Measurements from ENCODE around the gene CCDC91.

Gene CCDC91

DNA sequence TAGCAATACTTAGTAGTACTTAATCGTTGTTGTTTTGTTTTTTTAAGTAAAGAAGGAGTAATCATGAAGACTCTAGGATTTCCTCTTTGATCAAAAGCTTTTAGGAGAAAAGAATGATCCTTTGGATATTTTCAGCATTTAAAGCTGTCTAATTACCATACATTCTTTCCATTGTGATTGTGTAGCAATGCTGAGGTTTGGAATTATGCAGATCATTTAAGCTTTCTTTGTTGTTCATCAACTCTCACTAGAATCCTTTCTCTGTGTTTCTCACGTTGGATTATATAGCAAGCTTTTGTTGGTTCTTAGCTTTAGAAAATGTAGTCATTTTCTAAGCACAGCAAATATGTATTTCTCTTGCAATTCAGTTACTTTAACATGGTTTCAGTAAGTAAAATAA lies 25.8 kb downstream of the CCDC91 start:
- no peak overlapping the region for H3K27ac ChIP-seq
- no peak for DNase-seq (ENCODE audit: low read depth, low spot score)
- no peak for TF ChIP-seq POLR2AphosphoS5 (IDR thresholded peaks at IDR 0.05; ENCODE audit: borderline replicate concordance, low read depth, low read length)
- TF ChIP-seq EZH2 (IDR thresholded peaks at IDR 0.05): no peak
- TF ChIP-seq FOXP2 (optimal IDR thresholded peaks at IDR 0.05; ENCODE audit: control extremely low read depth, extremely low read length, insufficient read depth): no peak

DNA sequence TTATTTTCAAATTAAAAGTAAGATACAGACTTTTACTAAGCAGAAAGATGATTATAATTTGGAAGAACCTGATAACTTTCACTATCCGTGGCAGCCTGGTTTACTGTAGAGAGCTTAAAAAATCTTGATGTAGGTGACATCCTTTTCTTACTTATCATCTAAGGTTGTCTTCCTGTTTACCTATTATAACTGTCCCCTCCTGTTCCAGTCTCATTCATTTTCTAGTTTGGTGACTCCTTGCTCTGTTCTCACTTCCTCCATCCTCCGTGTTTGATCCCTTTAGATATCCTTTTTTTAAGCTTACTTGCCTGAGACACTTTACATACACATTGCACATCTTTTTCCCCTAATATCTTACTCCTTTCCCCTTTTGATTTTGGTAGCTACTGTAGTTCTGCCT lies 27.5 kb downstream of the CCDC91 start:
- DNase-seq (ENCODE audit: low read depth, low spot score): no peak
- H3K9me3 ChIP-seq (ENCODE audit: low read depth, low read length): peaks cover 5% of the 10 kb centered on the region; the same call in 1 of the 2 replicates
- no peak overlapping the region for H3K27ac ChIP-seq
- H3K9ac ChIP-seq (ENCODE audit: insufficient read length): no peak overlapping the region
- TF ChIP-seq EZH2 (IDR thresholded peaks at IDR 0.05) (no peak), POLR2AphosphoS5 (IDR thresholded peaks at IDR 0.05; ENCODE audit: borderline replicate concordance, low read depth, low read length) (no peak), FOXP2 (optimal IDR thresholded peaks at IDR 0.05; ENCODE audit: control extremely low read depth, extremely low read length, insufficient read depth) (no peak)
- H3K4me3 ChIP-seq: no peak overlapping the region
- H3K36me3 ChIP-seq (ENCODE audit: insufficient read depth, low read length): no peaks in the 10 kb centered on the region

More for the DNA sequence above, 25.8 kb downstream of the CCDC91 start:
- Histone ChIP-seq H3K4me3 (no peak overlapping the region), H3K9ac (ENCODE audit: insufficient read length) (no peak overlapping the region), H3K9me3 (ENCODE audit: low read depth, low read length) (peaks cover 5% of the 10 kb centered on the region; the same call in 1 of the 2 replicates), H3K36me3 (ENCODE audit: insufficient read depth, low read length) (peaks cover 5% of the 10 kb centered on the region; the same call in 1 of the 2 replicates)

DNA sequence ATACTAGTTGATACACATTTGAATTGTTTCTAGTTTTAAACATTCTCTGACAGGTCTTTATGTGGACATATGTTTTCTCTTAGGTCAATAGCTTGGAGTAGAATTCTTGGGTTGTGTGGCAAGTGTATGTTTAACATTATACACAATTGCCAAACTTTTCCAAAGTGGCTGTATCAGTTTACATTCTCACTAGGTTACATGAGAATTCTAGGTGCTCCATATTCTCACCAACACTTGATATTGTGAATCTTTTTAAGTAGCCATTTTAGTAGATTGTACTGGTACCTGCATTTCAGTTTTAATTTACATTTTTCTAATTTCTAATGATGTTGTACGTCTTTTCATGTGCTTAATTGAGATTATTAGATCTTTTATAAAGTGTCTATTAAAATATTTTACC lies 28.6 kb downstream of the CCDC91 start:
- Histone ChIP-seq H3K36me3 (ENCODE audit: insufficient read depth, low read length) (no peaks in the 10 kb centered on the region), H3K27ac (no peak overlapping the region), H3K4me3 (no peak overlapping the region), H3K9ac (ENCODE audit: insufficient read length) (no peak overlapping the region), H3K9me3 (ENCODE audit: low read depth, low read length) (peaks cover 5% of the 10 kb centered on the region; the same call in 1 of the 2 replicates)
- DNase-seq (ENCODE audit: low read depth, low spot score): no peak
- TF ChIP-seq POLR2AphosphoS5 (IDR thresholded peaks at IDR 0.05; ENCODE audit: borderline replicate concordance, low read depth, low read length) (no peak), EZH2 (IDR thresholded peaks at IDR 0.05) (no peak), FOXP2 (optimal IDR thresholded peaks at IDR 0.05; ENCODE audit: control extremely low read depth, extremely low read length, insufficient read depth) (no peak)

DNA sequence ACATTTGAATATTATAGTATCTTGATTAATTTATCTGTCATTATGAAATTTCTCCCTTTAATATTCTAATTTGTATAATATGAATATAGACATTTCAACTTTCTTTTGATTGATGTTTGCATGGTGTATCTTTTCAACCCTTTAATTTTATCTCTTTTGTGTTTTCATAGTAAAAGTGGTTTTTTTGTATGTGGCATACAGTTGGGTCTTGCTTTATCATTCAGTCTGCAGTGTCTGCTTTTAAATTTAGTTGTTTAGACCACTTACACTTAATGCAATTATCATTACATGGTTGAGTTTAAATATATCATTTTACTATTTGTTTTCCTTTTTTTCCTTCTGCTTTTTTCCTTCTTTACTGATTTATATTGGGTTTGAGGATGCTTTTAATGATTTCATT lies 29.6 kb downstream of the CCDC91 start:
- Histone ChIP-seq H3K9ac (ENCODE audit: insufficient read length) (no peak overlapping the region), H3K4me3 (no peak overlapping the region), H3K27ac (no peak overlapping the region), H3K36me3 (ENCODE audit: insufficient read depth, low read length) (no peaks in the 10 kb centered on the region), H3K9me3 (ENCODE audit: low read depth, low read length) (peaks cover 5% of the 10 kb centered on the region; the same call in 1 of the 2 replicates)
- no peak for TF ChIP-seq EZH2 (IDR thresholded peaks at IDR 0.05)
- no peak for DNase-seq (ENCODE audit: low read depth, low spot score)

DNA sequence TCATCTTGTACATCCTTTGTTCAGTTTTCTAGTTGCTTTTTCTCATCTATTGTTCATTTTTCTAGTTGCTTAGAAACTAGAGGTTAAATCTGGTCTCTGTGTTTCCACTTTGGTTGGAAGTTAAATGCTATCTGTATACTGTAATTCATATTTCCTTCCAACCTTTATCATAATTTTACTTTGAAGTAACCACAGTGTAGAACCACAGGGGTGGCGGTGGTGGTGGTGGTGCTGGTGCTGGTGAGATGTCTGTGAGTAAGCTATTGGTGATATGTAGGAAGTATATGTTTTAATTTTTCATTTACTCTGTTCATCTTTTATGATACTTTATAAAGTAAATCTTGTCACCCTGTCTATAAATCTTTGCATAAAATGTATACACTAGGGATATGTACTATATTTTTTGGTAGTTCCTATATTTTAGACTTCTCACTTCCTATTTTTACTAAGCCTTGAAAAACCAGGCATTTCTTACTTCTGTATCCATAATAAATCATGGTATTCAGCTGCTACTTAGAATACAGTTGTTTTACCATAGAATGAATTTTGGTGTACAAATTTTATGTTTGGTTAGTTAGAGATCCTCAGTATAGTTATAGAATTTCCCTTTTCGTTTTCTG lies 31.9 kb downstream of the CCDC91 start:
- Histone ChIP-seq H3K4me3 (no peak overlapping the region), H3K9ac (ENCODE audit: insufficient read length) (no peak overlapping the region), H3K36me3 (ENCODE audit: insufficient read depth, low read length) (no peaks in the 10 kb centered on the region), H3K9me3 (ENCODE audit: low read depth, low read length) (peaks cover 5% of the 10 kb centered on the region; the same call in 1 of the 2 replicates), H3K27ac (no peak overlapping the region)
- DNase-seq (ENCODE audit: low read depth, low spot score): no peak
- TF ChIP-seq EZH2 (IDR thresholded peaks at IDR 0.05): no peak
- TF ChIP-seq FOXP2 (optimal IDR thresholded peaks at IDR 0.05; ENCODE audit: control extremely low read depth, extremely low read length, insufficient read depth): no peak
- no peak for TF ChIP-seq POLR2AphosphoS5 (IDR thresholded peaks at IDR 0.05; ENCODE audit: borderline replicate concordance, low read depth, low read length)

DNA sequence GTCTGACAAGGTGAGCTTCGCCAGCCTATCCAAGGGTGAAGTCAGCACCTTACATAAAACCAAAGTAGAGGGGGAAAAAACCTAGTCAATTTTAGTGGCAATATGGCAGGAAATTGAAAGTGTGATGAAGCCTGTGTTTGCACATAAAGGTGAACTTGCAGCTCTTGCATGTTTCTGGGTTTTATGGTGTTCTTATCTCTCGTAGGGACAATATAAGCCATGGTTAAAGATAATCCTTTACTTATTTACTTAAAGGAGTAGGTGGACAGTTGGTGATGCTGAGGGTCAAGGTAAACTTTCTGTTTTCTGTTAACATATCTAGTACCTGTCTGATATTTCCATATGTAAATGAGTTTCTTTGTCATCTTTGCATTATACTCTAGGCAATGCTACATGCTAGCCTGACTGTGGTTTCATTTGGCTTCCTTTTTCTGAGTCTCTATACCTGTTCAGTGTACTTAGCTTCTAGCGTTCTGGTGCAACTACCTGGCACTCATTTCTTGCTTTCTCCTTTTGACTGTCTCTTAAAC lies 32.8 kb downstream of the CCDC91 start:
- no peak for TF ChIP-seq EZH2 (IDR thresholded peaks at IDR 0.05)
- TF ChIP-seq POLR2AphosphoS5 (IDR thresholded peaks at IDR 0.05; ENCODE audit: borderline replicate concordance, low read depth, low read length): no peak
- TF ChIP-seq FOXP2 (optimal IDR thresholded peaks at IDR 0.05; ENCODE audit: control extremely low read depth, extremely low read length, insufficient read depth): no peak
- no peak for DNase-seq (ENCODE audit: low read depth, low spot score)
- no peaks in the 10 kb centered on the region for H3K36me3 ChIP-seq (ENCODE audit: insufficient read depth, low read length)
- H3K4me3 ChIP-seq: no peak overlapping the region
- H3K9ac ChIP-seq (ENCODE audit: insufficient read length): no peak overlapping the region
- peaks cover 5% of the 10 kb centered on the region; the same call in 1 of the 2 replicates for H3K9me3 ChIP-seq (ENCODE audit: low read depth, low read length)
- H3K27ac ChIP-seq: no peak overlapping the region

DNA sequence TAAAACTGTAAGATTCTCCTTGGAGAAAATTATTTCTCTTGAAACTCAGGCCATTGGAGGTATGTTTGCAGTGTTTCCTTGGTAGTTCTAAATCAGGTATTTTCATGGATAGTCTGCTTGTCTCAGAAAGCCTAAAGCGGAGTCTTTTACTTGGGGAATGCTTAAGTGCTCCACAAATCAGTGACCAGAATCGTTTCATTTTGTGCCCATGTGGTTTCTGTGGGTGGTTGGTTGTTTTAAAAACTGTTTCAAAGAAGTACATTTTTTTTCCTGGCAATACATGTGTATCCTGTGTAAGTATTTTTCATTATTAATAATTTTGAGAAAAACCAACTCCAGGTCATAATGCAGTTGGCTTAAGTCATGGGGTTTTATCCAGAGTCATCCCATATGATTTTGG lies 33.6 kb downstream of the CCDC91 start:
- no peak overlapping the region for H3K4me3 ChIP-seq
- no peak overlapping the region for H3K27ac ChIP-seq
- no peak overlapping the region for H3K9ac ChIP-seq (ENCODE audit: insufficient read length)
- no peaks in the 10 kb centered on the region; the same call in 1 of the 2 replicates for H3K9me3 ChIP-seq (ENCODE audit: low read depth, low read length)
- TF ChIP-seq POLR2AphosphoS5 (IDR thresholded peaks at IDR 0.05; ENCODE audit: borderline replicate concordance, low read depth, low read length): no peak
- no peak for TF ChIP-seq EZH2 (IDR thresholded peaks at IDR 0.05)
- no peak for TF ChIP-seq FOXP2 (optimal IDR thresholded peaks at IDR 0.05; ENCODE audit: control extremely low read depth, extremely low read length, insufficient read depth)
- no peaks in the 10 kb centered on the region for H3K36me3 ChIP-seq (ENCODE audit: insufficient read depth, low read length)
- no peak for DNase-seq (ENCODE audit: low read depth, low spot score)

DNA sequence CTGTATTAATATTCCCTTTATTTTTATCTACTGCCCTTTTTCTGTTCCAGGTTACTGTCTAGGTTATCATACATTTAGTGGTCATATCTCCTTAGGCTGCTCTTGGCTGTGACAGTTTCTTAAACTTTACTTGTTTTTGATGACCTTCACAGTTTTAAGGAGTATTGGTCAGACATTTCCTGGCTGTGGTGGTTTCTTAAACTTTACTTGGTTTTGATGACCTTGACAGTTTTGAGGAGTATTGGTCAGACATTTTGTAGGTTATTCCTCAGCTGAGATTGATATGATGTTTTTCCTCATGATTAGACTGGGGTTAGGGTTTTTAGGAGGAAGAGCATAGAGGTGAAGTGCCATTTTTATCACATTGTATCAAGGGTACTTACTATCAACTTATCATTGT lies 36.4 kb downstream of the CCDC91 start:
- Histone ChIP-seq H3K9me3 (ENCODE audit: low read depth, low read length) (no peaks in the 10 kb centered on the region), H3K36me3 (ENCODE audit: insufficient read depth, low read length) (no peaks in the 10 kb centered on the region), H3K27ac (no peak overlapping the region), H3K9ac (ENCODE audit: insufficient read length) (no peak overlapping the region), H3K4me3 (no peak overlapping the region)
- TF ChIP-seq POLR2AphosphoS5 (IDR thresholded peaks at IDR 0.05; ENCODE audit: borderline replicate concordance, low read depth, low read length) (no peak), EZH2 (IDR thresholded peaks at IDR 0.05) (no peak), FOXP2 (optimal IDR thresholded peaks at IDR 0.05; ENCODE audit: control extremely low read depth, extremely low read length, insufficient read depth) (no peak)
- DNase-seq (ENCODE audit: low read depth, low spot score): no peak

DNA sequence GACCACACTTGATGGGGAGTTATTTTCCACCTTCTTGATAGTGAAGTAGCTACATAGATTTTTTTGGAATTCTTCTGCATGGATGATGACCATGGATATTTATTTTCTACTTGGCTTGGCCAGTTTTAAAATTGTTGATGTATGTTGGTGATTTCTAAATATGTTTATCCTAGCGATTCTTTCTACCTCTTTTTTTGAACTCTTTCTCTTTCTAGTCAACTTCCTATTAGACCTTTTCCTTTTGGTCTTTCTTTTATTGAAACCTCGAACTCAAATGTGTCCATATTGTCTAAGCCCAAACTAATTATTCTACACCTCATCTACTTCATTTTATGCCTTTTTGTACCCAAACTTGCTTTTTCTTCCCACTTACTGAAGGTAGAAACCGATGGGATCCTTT lies 37.0 kb downstream of the CCDC91 start:
- no peaks in the 10 kb centered on the region for H3K9me3 ChIP-seq (ENCODE audit: low read depth, low read length)
- DNase-seq (ENCODE audit: low read depth, low spot score): no peak
- no peak for TF ChIP-seq FOXP2 (optimal IDR thresholded peaks at IDR 0.05; ENCODE audit: control extremely low read depth, extremely low read length, insufficient read depth)
- TF ChIP-seq POLR2AphosphoS5 (IDR thresholded peaks at IDR 0.05; ENCODE audit: borderline replicate concordance, low read depth, low read length): no peak
- TF ChIP-seq EZH2 (IDR thresholded peaks at IDR 0.05): no peak
- no peaks in the 10 kb centered on the region for H3K36me3 ChIP-seq (ENCODE audit: insufficient read depth, low read length)
- no peak overlapping the region for H3K9ac ChIP-seq (ENCODE audit: insufficient read length)
- no peak overlapping the region for H3K27ac ChIP-seq
- no peak overlapping the region for H3K4me3 ChIP-seq
